ENCODE results near the gene CD96. TPM values are rescaled to one million over a fixed set of nuclear protein-coding genes. Genes with fewer than 3 reads are reported as not detected.

The CD96 gene
- total and polyA plus RNA-seq, 2 experiments from 2014 or later: 0.60 to 2.0 TPM

- no peak overlapping the region for H3K27ac ChIP-seq
- H2AFZ ChIP-seq: no peak overlapping the region
- WGBS (ENCODE audit: low lambda C conversion rate, missing lambda C conversion rate): 76% methylated on average over 2 of the region's 2 CpGs
- no peaks in the 10 kb centered on the region for H3K36me3 ChIP-seq (replicated peaks; ENCODE audit: insufficient read depth, low read depth)
- H3K4me1 ChIP-seq (ENCODE audit: insufficient read depth): no peaks in the 10 kb centered on the region
- H3K9me2 ChIP-seq (replicated peaks; ENCODE audit: insufficient read depth): no peaks in the 10 kb centered on the region
- TF ChIP-seq EZH2phosphoT487 (IDR thresholded peaks at IDR 0.05; ENCODE audit: low read depth, severe bottlenecking, unreplicated experiment) (no peak), EZH2 (IDR thresholded peaks at IDR 0.05; ENCODE audit: borderline replicate concordance) (no peak), CTCF (IDR thresholded peaks at IDR 0.05; ENCODE audit: poor library complexity) (no peak)
- no peaks in the 10 kb centered on the region for H3K27me3 ChIP-seq
- no peaks in the 10 kb centered on the region for H3K79me2 ChIP-seq
- H3K9me3 ChIP-seq (ENCODE audit: low read depth): no peaks in the 10 kb centered on the region
- no peak overlapping the region for H3K4me2 ChIP-seq
- DNase-seq (ENCODE audit: low spot score): no peak
- no peak overlapping the region for H3K4me3 ChIP-seq
- no peaks in the 10 kb centered on the region for H4K20me1 ChIP-seq (ENCODE audit: insufficient read depth, poor library complexity, severe bottlenecking)
These were observed 24.8 kb downstream of the CD96 start for GRCh38 chr3:111566844-111567243.

- no peaks in the 10 kb centered on the region for H3K4me1 ChIP-seq (ENCODE audit: insufficient read depth)
- 90% methylated on average over 2 of the region's 2 CpGs for WGBS (ENCODE audit: low lambda C conversion rate, missing lambda C conversion rate)
- TF ChIP-seq CTCF (IDR thresholded peaks at IDR 0.05; ENCODE audit: poor library complexity) (no peak), EZH2 (IDR thresholded peaks at IDR 0.05; ENCODE audit: borderline replicate concordance) (no peak), EZH2phosphoT487 (IDR thresholded peaks at IDR 0.05; ENCODE audit: low read depth, severe bottlenecking, unreplicated experiment) (no peak)
- H3K9me3 ChIP-seq (ENCODE audit: low read depth): no peaks in the 10 kb centered on the region
- H3K79me2 ChIP-seq: no peaks in the 10 kb centered on the region
- no peak overlapping the region for H3K4me3 ChIP-seq
- no peaks in the 10 kb centered on the region for H3K9me2 ChIP-seq (replicated peaks; ENCODE audit: insufficient read depth)
- H4K20me1 ChIP-seq (ENCODE audit: insufficient read depth, poor library complexity, severe bottlenecking): no peaks in the 10 kb centered on the region
- no peaks in the 10 kb centered on the region for H3K36me3 ChIP-seq (replicated peaks; ENCODE audit: insufficient read depth, low read depth)
- no peak for DNase-seq (ENCODE audit: low spot score)
- no peak overlapping the region for H3K27ac ChIP-seq
- H2AFZ ChIP-seq: no peak overlapping the region
- no peaks in the 10 kb centered on the region for H3K27me3 ChIP-seq
- H3K4me2 ChIP-seq: no peak overlapping the region
These were observed 26.4 kb downstream of the CD96 start for GRCh38 chr3:111568355-111568754.

GRCh38 chr3:111568911-111569310, 26.9 kb downstream of the CD96 start:
- TF ChIP-seq CTCF (IDR thresholded peaks at IDR 0.05; ENCODE audit: poor library complexity) (no peak), EZH2phosphoT487 (IDR thresholded peaks at IDR 0.05; ENCODE audit: low read depth, severe bottlenecking, unreplicated experiment) (no peak), EZH2 (IDR thresholded peaks at IDR 0.05; ENCODE audit: borderline replicate concordance) (no peak)
- H4K20me1 ChIP-seq (ENCODE audit: insufficient read depth, poor library complexity, severe bottlenecking): no peaks in the 10 kb centered on the region
- no peak overlapping the region for H3K4me2 ChIP-seq
- H3K27me3 ChIP-seq: no peaks in the 10 kb centered on the region
- H3K4me3 ChIP-seq: no peak overlapping the region
- H3K4me1 ChIP-seq (ENCODE audit: insufficient read depth): no peaks in the 10 kb centered on the region
- no peaks in the 10 kb centered on the region for H3K9me3 ChIP-seq (ENCODE audit: low read depth)
- H3K9me2 ChIP-seq (replicated peaks; ENCODE audit: insufficient read depth): no peaks in the 10 kb centered on the region
- H2AFZ ChIP-seq: no peak overlapping the region
- DNase-seq (ENCODE audit: low spot score): no peak
- H3K79me2 ChIP-seq: no peaks in the 10 kb centered on the region
- H3K27ac ChIP-seq: no peak overlapping the region
- no peaks in the 10 kb centered on the region for H3K36me3 ChIP-seq (replicated peaks; ENCODE audit: insufficient read depth, low read depth)

Measured in hepatocyte (in vitro differentiated cells).